ENCODE results near the gene CD96.

DNA sequence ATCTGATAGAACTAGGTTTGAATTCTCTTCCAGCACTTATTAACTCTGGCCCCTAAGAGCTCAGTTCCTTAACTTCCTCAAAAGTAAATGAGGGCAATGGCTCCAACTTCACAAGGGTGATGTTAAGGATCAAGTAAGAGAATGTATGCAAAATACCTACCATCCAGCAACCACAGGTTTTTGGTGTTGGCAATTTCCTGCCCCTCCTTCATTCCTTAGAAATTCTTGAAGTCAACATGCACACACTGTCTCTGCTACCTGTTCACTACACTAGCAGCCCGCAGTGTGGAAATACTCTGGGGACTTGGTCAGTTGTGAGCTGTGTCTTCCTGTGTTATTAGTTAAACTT, 48.1 kb downstream of the CD96 start:
- TF ChIP-seq, protein P1, sequence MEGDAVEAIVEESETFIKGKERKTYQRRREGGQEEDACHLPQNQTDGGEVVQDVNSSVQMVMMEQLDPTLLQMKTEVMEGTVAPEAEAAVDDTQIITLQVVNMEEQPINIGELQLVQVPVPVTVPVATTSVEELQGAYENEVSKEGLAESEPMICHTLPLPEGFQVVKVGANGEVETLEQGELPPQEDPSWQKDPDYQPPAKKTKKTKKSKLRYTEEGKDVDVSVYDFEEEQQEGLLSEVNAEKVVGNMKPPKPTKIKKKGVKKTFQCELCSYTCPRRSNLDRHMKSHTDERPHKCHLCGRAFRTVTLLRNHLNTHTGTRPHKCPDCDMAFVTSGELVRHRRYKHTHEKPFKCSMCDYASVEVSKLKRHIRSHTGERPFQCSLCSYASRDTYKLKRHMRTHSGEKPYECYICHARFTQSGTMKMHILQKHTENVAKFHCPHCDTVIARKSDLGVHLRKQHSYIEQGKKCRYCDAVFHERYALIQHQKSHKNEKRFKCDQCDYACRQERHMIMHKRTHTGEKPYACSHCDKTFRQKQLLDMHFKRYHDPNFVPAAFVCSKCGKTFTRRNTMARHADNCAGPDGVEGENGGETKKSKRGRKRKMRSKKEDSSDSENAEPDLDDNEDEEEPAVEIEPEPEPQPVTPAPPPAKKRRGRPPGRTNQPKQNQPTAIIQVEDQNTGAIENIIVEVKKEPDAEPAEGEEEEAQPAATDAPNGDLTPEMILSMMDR (IDR thresholded peaks at IDR 0.05), result no peak
- no peak for TF ChIP-seq POLR2A (IDR thresholded peaks at IDR 0.05)

Data from breast epithelium (tissue), 3 donors.